HG03175 (cell line): ENCODE measurements around the gene TNFSF8.

ENCODE experiments used
- ATAC-seq: cut with Tn5 transposase; IDR thresholded peaks from one replicate; pipeline ENCODE4 v1.9.1; 2021; ENCODE audit warnings: mild to moderate bottlenecking, moderate library complexity; ENCODE audit not compliant: unreplicated experiment

Gene TNFSF8, protein sequence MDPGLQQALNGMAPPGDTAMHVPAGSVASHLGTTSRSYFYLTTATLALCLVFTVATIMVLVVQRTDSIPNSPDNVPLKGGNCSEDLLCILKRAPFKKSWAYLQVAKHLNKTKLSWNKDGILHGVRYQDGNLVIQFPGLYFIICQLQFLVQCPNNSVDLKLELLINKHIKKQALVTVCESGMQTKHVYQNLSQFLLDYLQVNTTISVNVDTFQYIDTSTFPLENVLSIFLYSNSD

DNA sequence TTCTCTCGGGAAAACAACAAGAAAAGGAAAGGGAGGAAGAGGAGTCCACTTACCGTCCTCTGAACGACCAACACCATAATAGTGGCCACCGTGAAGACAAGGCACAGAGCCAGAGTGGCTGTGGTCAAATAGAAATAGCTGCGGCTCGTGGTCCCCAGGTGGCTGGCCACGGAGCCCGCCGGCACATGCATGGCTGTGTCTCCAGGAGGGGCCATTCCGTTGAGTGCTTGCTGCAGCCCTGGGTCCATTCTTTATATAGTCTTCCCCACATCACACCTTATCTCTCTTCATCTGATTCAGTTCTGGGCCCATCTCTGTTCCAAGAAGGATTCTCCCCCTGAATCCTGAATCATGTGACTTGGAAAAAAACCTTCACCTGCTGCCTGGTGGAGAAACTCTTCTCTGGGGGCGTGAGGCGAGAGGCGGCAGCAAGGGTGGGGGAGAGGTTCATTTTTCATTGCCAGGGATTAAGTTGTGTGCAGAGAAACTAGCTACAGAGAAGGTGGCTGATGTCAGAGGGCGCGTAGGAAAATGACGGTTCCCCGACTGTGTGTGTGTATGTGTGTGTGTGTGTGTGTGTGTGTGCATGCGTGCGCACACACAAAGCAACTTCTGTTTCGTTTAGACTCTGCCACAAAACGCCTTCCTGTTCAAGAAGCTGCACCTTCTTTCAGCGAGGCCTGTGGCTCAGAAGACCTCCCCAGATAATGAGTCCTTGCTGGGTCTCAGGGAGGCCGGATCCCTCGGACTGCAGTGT, at the start of gene TNFSF8:
TNFSF8 (minus strand) TSS at position 536 of the 757 bp plus-strand sequence; CDS start at position 248, 288 bp downstream.
- no peak for ATAC-seq

DNA sequence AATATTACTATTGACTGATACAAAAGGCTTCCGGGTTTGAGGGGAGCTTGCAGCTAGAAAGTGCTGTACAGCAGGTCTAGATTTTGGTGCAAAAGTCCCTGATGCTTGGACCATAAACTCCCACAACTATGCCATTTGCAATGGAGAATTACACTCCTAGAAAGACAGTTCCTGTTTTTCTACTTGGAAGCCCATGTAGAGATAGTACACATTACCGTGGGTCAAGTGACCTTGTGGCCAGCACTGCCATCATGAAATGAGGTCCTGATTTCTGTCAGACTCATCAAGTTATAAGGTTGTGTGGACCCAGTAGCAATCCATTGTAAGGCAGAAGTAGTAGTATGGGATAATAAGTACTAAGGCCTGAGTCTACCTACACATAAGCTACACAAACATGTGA, 42.8 kb upstream of the TNFSF8 start:
- ATAC-seq = no peak

DNA sequence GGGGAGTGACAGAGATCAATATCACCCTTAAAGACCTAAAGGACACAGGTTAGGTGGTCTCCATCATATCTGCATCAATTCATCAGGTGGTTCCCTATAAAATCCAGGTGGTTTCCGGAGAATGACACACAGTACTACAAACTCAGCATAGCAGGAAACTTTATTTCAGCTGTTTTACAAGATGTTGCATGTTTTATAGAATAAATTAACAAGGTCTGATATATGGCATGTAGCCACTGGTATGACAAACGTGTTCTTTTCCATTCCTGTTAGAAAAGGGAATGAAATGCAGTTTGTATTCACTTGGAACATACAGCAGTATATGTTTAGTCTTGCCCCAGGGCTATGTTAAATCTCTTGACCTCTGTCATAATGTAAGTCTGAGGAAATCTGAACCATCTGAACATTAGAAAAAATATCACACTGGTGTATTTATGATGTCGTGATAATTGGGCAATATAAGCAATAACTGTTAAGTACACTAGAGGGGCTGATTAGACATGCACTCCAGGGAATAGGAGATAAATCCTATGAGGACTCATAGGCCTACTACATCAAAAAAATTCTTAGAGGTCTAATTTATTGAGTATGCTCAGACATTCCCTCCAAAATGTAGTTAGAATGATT, 42.2 kb upstream of the TNFSF8 start:
- no peak for ATAC-seq

DNA sequence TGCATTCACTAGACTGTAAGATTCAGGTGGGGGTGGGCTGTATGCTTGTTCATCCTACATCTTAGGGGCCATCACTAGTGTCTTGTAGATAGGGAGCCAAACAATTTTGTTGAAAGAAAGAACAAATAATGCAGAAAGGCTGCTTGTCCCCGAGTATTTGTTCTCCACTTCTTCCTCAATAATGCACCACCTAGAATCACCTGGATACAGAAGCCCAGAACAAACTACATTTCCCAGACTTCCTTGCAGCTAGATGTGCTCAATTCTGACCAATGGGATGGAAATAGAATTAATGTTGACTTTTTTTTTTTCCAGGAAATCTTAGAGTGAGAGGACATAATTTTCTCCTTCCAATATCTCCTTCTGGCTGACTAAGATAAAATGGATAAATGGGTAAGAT, 38.9 kb upstream of the TNFSF8 start:
- ATAC-seq = no peak

DNA sequence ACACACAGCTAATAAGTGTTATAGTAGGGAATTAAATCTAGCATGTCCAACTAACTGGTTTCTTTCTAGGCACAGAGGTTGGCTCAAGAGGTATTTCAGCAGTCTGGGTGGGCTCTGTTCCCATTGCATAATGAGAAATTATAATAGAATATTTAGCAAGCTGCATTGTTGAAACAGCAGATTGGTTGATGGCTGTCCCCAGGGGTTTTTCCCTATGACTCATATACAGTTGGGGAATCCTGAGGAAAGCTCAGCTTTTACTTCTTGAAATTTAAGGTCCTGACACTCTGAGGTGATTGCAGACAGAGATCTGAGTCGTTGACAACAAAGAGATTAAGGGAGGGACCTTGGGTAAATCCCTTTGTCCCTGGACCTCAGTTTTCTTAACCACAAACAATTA, 38.3 kb upstream of the TNFSF8 start:
- ATAC-seq = no peak

DNA sequence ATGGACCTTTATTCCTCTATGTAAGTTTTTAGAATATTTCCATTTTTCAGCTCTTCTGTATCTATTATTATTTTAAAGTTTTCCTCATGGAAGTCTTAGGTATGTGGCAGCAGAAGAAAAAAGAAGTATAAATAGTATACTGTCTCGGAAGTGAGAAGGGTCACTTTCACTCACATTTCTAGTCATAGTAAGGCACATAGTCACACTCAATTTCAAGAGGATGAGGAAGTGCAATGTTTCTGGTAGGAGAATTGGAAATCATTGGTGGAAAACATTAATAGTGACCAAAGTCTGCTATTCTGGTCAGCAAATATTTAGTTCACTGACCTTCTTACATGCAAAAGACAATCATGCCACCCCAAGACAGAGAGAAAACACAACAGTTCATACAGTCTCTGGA, 35.2 kb upstream of the TNFSF8 start:
- no peak for ATAC-seq

DNA sequence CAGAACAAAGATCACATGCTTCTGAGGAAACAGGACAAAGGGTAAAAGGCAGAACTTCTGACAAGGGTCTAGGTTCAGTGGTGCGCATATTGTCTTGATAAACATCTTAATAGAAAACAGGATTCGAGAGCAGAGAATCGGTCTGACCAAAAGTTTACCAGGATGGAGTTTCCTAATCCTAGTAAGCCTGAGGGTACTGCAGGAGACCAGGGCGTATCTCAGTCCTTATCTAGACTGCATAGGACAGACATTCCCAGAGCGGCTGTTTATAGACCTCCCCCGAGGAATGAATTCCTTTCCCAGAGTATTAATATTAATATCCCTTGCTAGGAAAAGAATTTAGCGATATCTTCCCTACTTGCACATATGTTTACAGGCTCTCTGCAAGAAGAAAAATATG, 32.4 kb upstream of the TNFSF8 start:
- ATAC-seq = no peak

DNA sequence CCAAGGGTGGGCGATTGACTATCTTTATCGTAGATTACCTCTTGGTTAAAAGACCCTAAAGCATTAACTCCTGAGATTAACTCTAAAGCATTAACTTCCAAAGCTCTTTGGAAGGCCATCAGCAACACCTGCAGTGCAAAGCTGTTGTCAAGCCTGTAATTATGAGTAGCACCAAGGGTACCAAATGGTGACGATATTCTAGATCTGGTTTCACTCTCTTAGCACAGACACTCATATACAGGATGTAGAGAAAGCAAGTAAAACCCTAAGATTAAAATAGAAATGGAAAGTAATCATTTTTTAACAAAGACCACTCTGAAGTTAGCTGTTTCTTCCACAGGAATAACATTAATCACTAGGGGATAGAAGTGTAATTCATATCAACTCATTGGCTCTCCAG, 29.9 kb upstream of the TNFSF8 start:
- no peak for ATAC-seq

DNA sequence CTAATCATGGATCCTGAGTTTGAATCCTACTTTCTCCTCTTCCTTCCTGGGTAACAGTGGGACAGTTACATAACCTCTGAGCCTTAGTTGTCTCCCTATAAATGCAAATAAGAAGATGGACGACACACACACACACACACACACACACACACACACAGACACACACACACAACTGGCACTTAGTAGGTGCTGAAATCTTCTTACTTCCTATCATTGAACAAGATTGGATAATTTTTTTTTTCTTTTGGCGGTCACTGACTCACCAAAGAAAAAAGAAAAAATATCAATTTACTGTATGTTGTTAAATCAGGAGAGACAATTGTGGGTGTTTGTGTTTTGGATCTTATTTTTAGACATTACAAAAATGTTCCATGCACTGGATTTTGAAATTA, 28.4 kb upstream of the TNFSF8 start:
- ATAC-seq = no peak

DNA sequence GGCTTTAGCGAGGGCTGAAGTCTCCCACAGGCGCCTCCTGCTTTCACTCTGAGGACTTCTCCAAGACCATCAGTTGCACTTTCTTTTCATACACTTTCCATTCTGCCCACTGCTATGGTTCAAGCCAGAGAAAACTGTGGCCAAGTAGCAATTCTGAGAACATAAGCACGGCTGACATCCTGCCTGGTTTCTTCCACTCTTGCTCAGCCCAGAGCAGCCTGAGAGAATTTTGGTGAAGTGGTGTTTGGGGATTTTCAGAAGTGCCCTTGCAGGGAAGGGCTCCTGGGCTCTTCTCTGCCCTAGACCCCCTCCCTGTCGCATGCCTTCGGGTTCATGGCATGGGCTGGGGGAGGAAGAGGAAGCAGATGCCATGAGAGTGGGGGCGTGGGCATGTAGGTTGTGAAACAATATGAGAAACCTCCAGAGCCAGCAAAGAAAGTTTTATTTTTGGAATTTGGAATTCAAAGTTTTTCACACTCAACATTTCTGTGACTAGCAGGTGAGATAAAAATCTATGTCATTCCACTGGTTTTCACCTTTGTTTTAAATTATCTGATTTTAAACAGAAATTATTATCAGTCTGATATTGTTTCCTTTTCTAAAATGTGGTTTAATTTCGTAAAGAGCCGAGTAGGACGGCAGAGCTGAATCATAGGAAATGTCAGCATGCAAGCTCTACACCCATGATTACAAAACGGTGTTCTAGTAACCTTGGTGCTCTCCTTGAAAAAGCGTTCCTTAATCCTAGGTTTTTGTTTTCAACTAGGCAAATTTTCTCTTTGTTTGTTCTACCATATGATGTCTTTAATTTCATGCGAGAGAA, 27.8 kb upstream of the TNFSF8 start:
- ATAC-seq = no peak

DNA sequence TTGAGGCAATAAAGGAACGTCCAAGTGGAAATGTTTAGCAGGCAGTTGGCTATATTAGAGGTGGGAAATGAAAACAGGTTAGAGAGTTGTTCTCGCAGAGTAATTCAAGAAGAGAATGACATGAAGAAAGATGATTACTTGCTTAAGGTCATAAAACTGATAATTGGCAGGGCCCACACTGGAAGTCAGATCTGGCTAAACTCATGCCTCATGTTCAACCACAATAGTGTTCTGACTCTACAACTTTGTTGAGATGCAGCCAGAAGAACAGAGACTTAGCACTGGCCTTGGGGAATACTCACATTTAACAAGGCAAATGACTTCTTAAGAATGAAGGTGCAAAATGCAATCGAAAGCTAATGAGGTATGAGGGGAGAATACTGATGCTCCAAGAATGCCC, 27.2 kb upstream of the TNFSF8 start:
- ATAC-seq = no peak

DNA sequence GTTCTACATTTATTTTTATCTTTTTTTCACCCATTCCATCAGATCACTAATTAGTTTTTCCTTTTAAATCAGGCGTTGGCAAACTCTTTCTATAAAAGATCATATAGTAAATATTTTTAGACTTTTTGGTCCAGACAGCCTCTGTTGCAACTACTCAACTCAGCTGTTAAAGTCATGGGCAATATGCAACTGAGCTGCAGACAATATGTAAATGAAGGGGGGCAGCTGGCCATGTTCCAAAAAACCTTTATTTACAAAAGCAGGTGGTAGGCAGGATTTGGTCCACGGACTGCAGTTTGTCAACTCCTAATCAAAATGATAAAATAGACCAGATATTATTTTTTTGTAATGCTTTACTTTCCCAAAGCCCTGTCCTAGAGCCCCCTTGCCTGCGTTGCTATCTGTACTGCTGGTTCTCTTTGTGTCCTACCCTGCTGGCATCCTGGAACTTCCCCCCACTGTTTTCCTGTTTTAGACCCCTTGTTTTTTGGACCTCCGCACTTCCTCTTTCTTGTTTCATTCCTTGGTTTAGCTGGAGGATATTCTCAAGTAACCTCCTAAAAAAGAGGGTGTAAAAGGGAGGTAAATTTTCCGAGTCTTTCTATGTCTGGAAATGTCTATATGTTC, 24.7 kb upstream of the TNFSF8 start:
- ATAC-seq = no peak

DNA sequence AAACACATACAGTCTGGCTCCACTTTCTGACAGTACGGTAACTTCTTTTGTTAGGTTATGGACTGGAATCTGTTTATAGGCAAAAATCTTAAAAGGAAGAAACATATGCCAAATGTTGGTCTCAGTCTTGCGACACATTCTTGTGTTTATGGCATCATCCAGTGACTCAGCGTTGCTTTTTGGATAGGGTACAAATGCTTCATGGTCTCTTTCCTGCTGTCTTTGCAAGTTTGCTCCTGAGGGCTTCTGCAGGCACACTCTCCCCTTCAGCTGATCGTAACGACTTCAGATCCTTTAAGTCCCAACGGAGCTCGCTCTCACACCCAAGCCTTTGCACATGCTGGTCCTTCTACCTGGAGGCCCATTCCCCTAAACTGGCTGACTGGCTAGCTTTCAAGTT, 23.6 kb upstream of the TNFSF8 start:
- no peak for ATAC-seq

DNA sequence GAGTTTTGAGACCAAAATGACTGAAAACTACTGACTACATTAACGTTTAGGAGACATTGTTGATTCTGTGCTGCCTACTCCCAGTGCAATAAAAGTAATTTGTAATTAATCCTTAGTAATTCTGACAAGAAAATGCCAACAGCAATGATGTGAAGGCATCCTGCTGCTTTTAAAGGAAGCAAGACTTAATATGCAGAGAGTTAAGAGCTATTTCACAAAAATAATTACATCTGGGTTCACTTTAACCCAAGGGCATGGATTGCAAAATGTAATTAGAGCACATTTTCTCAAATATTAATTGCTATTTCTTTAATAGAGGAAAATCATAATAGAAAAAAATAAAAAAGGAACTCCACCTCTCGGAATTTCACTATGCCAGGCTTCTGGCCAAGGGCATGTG, 22.7 kb upstream of the TNFSF8 start:
- ATAC-seq = no peak

DNA sequence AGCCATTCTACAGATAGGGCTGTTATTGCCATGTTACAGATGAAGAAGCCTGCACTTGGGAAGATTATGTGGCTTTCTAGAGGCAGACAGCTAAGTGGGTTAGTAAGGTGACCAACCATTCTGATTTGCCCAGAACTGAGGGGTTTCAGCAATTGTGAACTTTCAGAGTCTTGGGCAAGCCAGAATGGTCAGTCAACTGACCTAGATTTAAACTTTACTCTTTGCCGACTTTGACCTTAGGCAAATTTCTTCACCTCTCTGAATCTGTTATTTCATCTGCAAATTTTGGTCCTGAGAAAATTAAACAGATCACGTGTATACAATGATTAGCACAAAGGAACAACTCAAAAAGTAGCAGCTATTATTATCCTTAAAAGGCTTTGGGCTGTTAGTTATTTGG, 20.4 kb upstream of the TNFSF8 start:
- ATAC-seq = no peak

DNA sequence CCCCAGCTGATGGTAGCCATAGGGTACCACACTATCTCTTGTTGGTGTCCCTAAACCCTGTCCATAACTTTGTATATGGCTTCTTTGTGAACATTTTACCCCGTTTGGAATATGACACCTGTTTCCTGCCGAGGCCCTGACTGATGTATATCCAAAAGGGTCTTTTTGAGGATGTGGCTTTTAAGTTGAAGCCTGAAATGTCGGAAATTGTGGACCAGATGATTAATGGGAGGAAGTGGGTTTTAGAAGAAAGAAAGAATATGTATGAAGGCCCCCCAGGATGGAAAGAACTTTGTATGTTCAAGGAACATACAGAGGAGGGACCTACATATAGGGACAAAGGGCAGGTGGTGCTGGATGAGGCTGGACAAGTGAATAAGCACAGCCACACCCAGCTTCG, 16.7 kb upstream of the TNFSF8 start:
- no peak for ATAC-seq

DNA sequence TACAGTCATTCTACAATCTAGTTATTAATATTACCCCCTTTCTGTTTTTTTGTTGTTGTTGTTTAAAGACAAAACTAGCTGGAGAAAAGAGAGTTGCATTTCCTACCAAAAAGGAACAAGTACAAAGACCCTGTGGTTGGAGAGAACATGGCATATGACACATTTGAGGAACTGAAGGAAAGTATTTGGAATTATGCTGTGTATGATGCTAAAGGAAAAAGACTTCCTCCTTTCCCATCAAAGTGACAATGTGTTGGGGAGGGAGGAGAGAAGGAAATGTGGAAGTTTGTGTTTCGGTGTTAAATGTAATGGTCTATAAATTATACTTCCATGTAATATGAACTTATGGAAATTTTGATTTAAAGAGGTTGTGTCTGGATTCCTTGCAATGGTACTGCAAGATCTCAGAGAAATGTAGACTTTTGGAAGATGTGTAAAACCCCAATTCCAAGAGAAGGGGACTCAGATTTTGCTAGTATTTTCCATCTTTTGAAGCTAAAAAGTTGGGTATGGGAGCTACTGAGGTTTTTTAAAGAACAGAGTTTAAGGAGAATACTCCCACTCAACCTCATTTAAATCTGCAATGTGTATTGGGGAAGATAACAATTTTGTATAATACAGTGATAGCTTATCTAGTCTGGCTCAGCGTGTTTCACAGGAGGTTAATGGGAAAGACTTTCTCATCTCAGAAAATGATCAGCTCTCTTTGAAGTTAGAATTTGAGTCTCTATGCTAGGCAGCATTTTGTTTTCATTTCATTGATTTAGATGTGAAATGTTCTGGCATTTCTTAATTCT, 15.4 kb upstream of the TNFSF8 start:
- no peak for ATAC-seq

DNA sequence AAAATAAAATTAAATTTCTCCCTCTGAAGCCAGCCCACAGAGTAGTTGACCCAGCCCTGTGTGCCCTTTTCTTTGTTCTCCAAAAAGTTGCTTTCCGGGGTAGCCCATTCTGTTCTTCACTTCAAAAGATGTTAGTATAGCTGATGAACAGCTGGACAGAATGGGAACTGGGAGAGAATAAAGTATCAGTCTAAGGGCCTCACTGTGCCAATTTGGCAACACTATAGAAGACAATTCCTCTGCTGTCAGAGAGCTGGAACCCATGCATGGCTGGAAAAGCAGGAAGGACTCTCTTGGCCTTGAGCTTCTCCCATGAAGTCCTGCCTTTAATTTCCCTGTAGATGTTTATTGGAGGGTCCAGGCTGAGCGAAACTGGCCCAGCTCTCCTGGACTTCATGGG, 11.0 kb upstream of the TNFSF8 start:
- no peak for ATAC-seq

DNA sequence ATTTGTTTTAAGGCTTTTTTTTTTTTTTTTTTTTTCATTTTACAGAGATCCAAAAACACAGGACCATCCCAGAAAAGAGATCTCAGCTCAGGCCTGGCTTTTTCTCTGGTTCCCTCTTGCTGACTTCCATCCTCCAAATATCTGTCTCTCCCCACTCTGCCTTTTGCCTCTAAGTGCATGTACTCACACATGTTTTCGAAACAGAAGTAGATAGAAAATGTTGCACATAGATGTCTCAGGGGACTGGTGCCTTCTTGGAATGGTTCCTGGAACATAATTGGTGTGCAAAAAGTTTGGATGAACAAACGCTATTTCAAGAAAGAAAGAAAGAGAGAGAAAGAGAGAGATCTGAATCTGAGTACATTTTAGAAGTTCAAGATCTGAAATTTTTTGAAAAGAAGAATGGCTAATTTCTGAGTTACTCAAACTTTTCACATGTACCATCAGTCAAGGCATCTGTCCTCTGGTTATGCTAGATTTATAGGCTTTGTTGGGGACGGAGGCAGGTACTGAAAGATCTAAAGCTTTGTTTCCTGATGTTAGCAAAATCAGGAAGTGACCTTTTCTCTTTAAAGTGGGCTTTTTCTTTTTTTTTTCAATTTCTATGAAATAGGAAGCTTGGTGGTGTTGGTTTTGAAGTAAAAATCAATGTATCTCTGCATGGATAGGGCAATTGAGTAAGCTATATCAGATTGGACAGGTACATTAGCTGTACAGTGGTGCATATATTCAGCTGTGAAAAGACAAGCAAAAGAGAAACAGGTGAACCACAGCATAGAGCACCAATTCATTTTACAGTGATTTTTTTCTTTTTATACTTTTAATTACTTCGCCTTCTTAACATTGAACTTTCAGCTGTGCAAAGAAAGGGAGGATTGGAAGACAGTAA, 8.5 kb upstream of the TNFSF8 start:
- no peak for ATAC-seq
